Adrenal gland (tissue), 12 donors: Measurements from ENCODE around the gene HBG2. TPM values are rescaled to one million over a fixed set of nuclear protein-coding genes. Genes with fewer than 3 reads are reported as not detected.

Experiments used
- DNase-seq, 7 donors: peaks; one replicate each; pipeline ENCODE4 v3.0.0-alpha.2; 2019 to 2020
- H3K27ac ChIP-seq, 5 donors: fragments of 200-600 bp; sonication (generic) in 4 of 5; 1 replicate in 3 of 5; 2 replicates in 2 of 5; pipeline versions ENCODE4 v1.5.1 to v1.8.0; 2016 to 2020; ENCODE audit warnings: mild to moderate bottlenecking in 1 of 5
- H3K27me3 ChIP-seq: fragments of 200-600 bp; 2 replicates; pipeline ENCODE4 v1.8.0; 2021
- H3K36me3 ChIP-seq, 2 donors: fragments of 200-600 bp; replicated peaks in 1 of 2; 1 replicate in 1 of 2; 2 replicates in 1 of 2; pipeline versions ENCODE4 v1.5.1 to v1.8.0; 2018 to 2022
- H3K4me1 ChIP-seq, 2 donors: fragments of 200-600 bp; replicated peaks in 1 of 2; 1 replicate in 1 of 2; 2 replicates in 1 of 2; pipeline versions ENCODE4 v1.5.1 to v1.8.0; 2018 to 2021
- H3K4me3 ChIP-seq, 4 donors: fragments of 200-600 bp; sonication (generic) in 3 of 4; one replicate each; pipeline ENCODE4 v1.5.1; 2016 to 2018
- H3K9me3 ChIP-seq, 3 donors: fragments of 200-600 bp; sonication (generic) in 1 of 3; replicated peaks in 1 of 3; 1 replicate in 2 of 3; 2 replicates in 1 of 3; pipeline versions ENCODE4 v1.5.1 to v1.8.0; 2016 to 2021
- POLR2A ChIP-seq, 2 donors: fragments of 450-650 bp; IDR thresholded peaks; one replicate each; pipeline ENCODE4 v1.6.1; 2017; ENCODE audit warnings: antibody characterized with exemption in 2 of 2, mild to moderate bottlenecking in 2 of 2, moderate library complexity in 1 of 2
- WGBS, 4 donors: extraction: QIAGEN DNeasy Blood & Tissue Kit in 2 of 4; methylation state at CpG; one replicate each; pipeline versions ENCODE4 v1.1.5 to v1.1.7; 2013 to 2017; 5-methylcytosine and 5-hydroxymethylcytosine counted together
- intact Hi-C, 2 donors: fragments of 100-400 bp; cut with DNase I; formaldehyde crosslinking; loops; one replicate each; pipeline versions ENCODE4 v1.14.1 to v1.15.0; 2022 to 2023
- polyA plus RNA-seq, 3 donors: library from polyadenylated mRNA; stranded (reverse); fragments of 200-250 nt in 2 of 3; fragments of 350-450 nt in 1 of 3; fragmentation: Illumina TruSeq in 1 of 3; extraction: RNeasy Lipid Tissue Mini Kit (QIAGEN cat#74804) in 1 of 3; gene quantifications; one replicate each; pipeline ENCODE4 v1.2.3, GENCODE V29; 2013 to 2014
- total RNA-seq, 9 donors: library from RNA; depleted of rRNA in 4 of 9; stranded (reverse); fragments of >200 nt in 4 of 9; fragments of 120-200 nt in 1 of 9; fragmentation: NEBNext Ultra II Directional in 1 of 9; extraction: Animal tissue kit (Norgen Biotek cat#: 25700) in 1 of 9; gene quantifications; one replicate each; pipeline versions ENCODE4 v1.1.0 to v1.2.4, GENCODE V29; 2013 to 2023
- TF ChIP-seq, protein P1 (sequence below), 6 experiments: fragments of 450-650 bp in 4 of 6; fragments of 200-600 bp in 2 of 6; sonication (generic) in 1 of 6; IDR thresholded peaks; 1 replicate in 5 of 6; 2 replicates in 1 of 6; pipeline versions ENCODE4 v1.5.1 to v1.8.0; 2016 to 2021; ENCODE audit warnings: antibody characterized with exemption in 6 of 6, mild to moderate bottlenecking in 2 of 6, moderate library complexity in 1 of 6
- donor health status: healthy with polysubstance abuse.
- donor health status: Bipolar disorder and iron deficiency.
- donor health status: DM: yes; HTN: yes; CAD: no.
- donor health status: DM: no; HTN: no; CAD: no.
- donor health status: DM: no; HTN: no; CAD: no.
- donor health status: DM: yes; HTN: yes; CAD: no.

HBG2 gene
- total and polyA plus RNA-seq, 12 donors = 0.51 to 9,973 (median 10.0) TPM; not detected in 7

DNA sequence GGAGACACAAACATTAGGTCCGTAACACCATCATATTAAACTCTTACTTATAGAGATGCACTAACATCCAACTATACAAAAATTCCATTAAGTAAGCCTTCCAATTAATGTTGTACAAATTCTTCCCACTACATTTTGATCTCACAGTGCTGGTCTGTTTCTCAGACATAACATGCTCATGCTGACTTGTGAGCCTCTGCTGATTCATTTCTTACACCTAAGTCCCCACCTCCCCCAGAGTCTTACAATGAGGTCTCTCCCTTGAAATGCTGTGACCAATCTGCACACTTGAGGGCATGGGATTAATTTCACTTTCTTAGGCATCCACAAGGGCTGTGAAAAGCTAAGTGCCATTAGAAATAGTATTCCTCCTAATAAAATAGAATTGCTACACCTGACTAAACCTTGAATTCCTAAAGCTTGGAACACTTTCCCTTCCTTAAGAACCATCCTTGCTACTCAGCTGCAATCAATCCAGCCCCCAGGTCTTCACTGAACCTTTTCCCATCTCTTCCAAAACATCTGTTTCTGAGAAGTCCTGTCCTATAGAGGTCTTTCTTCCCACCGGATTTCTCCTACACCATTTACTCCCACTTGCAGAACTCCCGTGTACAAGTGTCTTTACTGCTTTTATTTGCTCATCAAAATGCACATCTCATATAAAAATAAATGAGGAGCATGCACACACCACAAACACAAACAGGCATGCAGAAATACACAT, 6.9 kb downstream of the HBG2 start:
- Histone ChIP-seq H3K9me3 (no peaks in the 10 kb centered on the region), H3K4me3 (no peak overlapping the region), H3K36me3 (no peaks in the 10 kb centered on the region), H3K4me1 (no peaks in the 10 kb centered on the region), H3K27me3 (no peaks in the 10 kb centered on the region), H3K27ac (no peak overlapping the region)
- WGBS, 4 donors = 68 to 75% (median 73%) methylated on average over 3 of the region's 3 CpGs
- no peak for DNase-seq
- TF ChIP-seq, protein P1, sequence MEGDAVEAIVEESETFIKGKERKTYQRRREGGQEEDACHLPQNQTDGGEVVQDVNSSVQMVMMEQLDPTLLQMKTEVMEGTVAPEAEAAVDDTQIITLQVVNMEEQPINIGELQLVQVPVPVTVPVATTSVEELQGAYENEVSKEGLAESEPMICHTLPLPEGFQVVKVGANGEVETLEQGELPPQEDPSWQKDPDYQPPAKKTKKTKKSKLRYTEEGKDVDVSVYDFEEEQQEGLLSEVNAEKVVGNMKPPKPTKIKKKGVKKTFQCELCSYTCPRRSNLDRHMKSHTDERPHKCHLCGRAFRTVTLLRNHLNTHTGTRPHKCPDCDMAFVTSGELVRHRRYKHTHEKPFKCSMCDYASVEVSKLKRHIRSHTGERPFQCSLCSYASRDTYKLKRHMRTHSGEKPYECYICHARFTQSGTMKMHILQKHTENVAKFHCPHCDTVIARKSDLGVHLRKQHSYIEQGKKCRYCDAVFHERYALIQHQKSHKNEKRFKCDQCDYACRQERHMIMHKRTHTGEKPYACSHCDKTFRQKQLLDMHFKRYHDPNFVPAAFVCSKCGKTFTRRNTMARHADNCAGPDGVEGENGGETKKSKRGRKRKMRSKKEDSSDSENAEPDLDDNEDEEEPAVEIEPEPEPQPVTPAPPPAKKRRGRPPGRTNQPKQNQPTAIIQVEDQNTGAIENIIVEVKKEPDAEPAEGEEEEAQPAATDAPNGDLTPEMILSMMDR (IDR thresholded peaks at IDR 0.05) = no peak
- no peak for TF ChIP-seq POLR2A (IDR thresholded peaks at IDR 0.05)
- intact Hi-C loops = no loop called here

DNA sequence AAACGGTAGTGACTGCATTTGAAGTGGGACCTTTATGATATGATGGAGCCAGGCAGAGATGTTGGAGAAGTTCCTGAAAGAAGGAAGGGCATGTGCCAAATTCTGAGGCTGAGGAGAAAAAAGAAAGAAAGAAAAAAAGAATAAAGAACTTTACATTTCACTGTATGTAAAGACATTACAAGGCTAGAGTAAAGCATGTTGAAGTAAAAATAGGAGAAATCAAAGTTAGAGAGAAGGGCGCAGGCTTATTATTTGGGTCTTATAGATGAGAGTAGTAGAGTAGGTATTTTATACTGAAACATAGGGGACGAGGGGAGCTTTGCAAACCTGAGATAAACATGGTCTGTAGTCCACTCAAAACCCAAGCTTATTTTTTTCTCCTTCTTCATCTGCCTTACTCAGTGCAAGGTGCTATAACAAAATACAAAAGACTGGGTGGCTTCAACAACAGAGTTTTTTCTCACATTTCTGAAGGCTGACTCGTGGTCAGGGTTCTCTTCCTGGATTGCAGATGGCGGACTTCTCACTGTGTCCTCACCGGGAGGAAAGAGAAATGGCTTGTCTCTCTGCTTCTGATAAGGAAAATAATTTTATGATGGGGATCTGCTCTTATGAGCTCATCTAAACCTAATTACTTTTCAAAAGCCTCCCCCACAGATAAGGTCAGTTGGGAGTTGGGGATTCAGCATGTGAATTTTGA, 7.7 kb downstream of the HBG2 start:
- H3K27me3 ChIP-seq = no peaks in the 10 kb centered on the region
- intact Hi-C loops = no loop called here
- no peak overlapping the region for H3K4me3 ChIP-seq
- no peaks in the 10 kb centered on the region for H3K4me1 ChIP-seq
- no peaks in the 10 kb centered on the region for H3K36me3 ChIP-seq
- no peaks in the 10 kb centered on the region for H3K9me3 ChIP-seq
- WGBS, 4 donors = 61 to 66% (median 62%) methylated on average over 6 of the region's 6 CpGs
- no peak overlapping the region for H3K27ac ChIP-seq
- no peak for DNase-seq
- TF ChIP-seq POLR2A (IDR thresholded peaks at IDR 0.05) = no peak
- TF ChIP-seq, protein P1 (IDR thresholded peaks at IDR 0.05) = no peak

DNA sequence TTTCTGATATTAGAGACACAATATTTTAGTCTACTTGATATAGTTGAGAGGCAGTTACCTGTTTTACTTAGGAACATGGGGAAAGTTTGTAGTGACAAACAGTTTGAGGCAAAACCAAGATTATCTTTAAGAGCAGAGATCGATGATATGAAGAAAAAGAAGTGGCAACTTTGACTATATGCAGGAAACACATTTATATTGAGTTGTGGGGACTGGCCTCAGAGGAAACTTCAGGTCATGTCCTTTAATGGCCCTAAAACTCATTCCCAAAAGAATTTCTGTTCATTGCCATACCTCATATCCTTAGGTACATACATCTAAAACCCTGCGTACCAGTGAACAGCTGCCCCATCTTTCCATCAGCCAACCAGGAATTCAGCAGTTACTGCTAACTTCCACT, 9.4 kb downstream of the HBG2 start:
- H3K27me3 ChIP-seq = no peaks in the 10 kb centered on the region
- intact Hi-C loops = no loop called here
- no peak overlapping the region for H3K27ac ChIP-seq
- H3K36me3 ChIP-seq = no peaks in the 10 kb centered on the region
- TF ChIP-seq, protein P1 (IDR thresholded peaks at IDR 0.05) = no peak
- no peak for TF ChIP-seq POLR2A (IDR thresholded peaks at IDR 0.05)
- 69 to 76% (median 71%) methylated on average over 2 of the region's 2 CpGs for WGBS, 4 donors
- H3K4me1 ChIP-seq = no peaks in the 10 kb centered on the region
- H3K9me3 ChIP-seq = no peaks in the 10 kb centered on the region
- no peak overlapping the region for H3K4me3 ChIP-seq
- no peak for DNase-seq

DNA sequence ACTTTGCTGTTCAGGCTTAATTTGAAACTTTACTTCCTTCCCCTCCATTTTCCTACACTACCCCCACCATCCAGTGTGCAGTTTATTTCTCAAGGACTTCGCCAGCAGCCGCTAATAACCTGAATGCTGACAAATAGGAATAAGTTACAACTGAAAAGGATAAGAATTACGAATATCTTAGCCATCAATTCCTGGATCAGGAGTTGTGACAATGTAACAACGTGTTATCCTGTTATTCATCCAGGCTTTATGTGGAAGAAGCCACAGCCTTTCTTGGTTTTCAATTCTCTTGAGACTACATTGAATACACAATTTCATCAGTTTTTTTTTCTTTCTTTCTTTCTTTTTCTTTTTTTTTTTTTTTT, 10.8 kb downstream of the HBG2 start:
- H3K4me3 ChIP-seq = no peak overlapping the region
- H3K27me3 ChIP-seq = no peaks in the 10 kb centered on the region
- no peaks in the 10 kb centered on the region for H3K4me1 ChIP-seq
- WGBS, 4 donors = 65 to 76% (median 70%) methylated on average over 4 of the region's 4 CpGs
- H3K9me3 ChIP-seq = no peaks in the 10 kb centered on the region
- no peak overlapping the region for H3K27ac ChIP-seq
- TF ChIP-seq, protein P1 (IDR thresholded peaks at IDR 0.05) = no peak
- no peak for TF ChIP-seq POLR2A (IDR thresholded peaks at IDR 0.05)
- no peaks in the 10 kb centered on the region for H3K36me3 ChIP-seq
- intact Hi-C loops = no loop called here
- no peak for DNase-seq
